HepG2 (cell line): ENCODE measurements around the gene SAMM50. TPM values are rescaled to one million over a fixed set of nuclear protein-coding genes. Genes with fewer than 3 reads are reported as not detected.

ENCODE experiments used
- ATAC-seq: fragments of 200-7000 bp; cut with Tn5 transposase; 3 replicates; pipeline ENCODE4 v1.9.1; 2020; ENCODE audit warnings: mild to moderate bottlenecking, moderate library complexity
- BruUV-seq: library from RNA; stranded (reverse); fragments of 400-500 nt; replicated peaks from 2 replicates; lab custom pipeline; 2021; lab: Mats Ljungman, UMichigan
- CTCF ChIA-PET: fragments of 300-600 bp; formaldehyde crosslinking; extraction: SDS; loops from one replicate; lab custom pipeline; 2021; ENCODE audit warnings: low total read pairs, inconsistent platforms, low intra/inter-chr PET ratio; lab: Yijun Ruan, JAX
- POLR2A ChIA-PET: fragments of 350-600 bp; sonication (Branson Sonifier 250); formaldehyde crosslinking; loops from one replicate; lab custom pipeline; 2020; ENCODE audit warnings: antibody characterized with exemption, inconsistent platforms; lab: Yijun Ruan, JAX
- DNase-seq: peaks from one replicate; pipeline ENCODE4 v3.0.0-alpha.2; 2015; ENCODE audit warnings: low spot score
- FAIRE-seq: peaks from 3 replicates; lab custom pipeline; 2011; peaks lifted over from hg19 to GRCh38; lab: Jason Lieb, UNC
- H2AFZ ChIP-seq: one replicate; pipeline ENCODE4 v1.6.1; 2011; ENCODE audit warnings: low read length, inconsistent platforms
- H3K27ac ChIP-seq: fragments of 300-600 bp; 3 replicates; pipeline ENCODE4 v1.8.0; 2011; ENCODE audit warnings: mixed run types, mild to moderate bottlenecking, mixed read lengths, low read length, inconsistent platforms; ENCODE audit not compliant: insufficient read depth; ENCODE audit errors: extremely low read length
- H3K27me3 ChIP-seq, 2 experiments: fragments of 200-600 bp in 1 of 2; 2 replicates in 1 of 2; 3 replicates in 1 of 2; pipeline versions ENCODE4 v1.6.0 to v1.8.0; 2011; ENCODE audit warnings: low read length in 2 of 2, mild to moderate bottlenecking in 2 of 2, moderate library complexity in 2 of 2, inconsistent platforms in 1 of 2; ENCODE audit not compliant: insufficient read depth in 2 of 2, control insufficient read depth in 1 of 2
- H3K36me3 ChIP-seq, 2 experiments: fragments of 200-600 bp in 1 of 2; replicated peaks in 1 of 2; 2 replicates in 1 of 2; 3 replicates in 1 of 2; pipeline versions ENCODE4 v1.5.1 to v1.8.0; 2011; ENCODE audit warnings: low read length in 2 of 2, inconsistent platforms in 1 of 2; ENCODE audit not compliant: insufficient read depth in 2 of 2, control insufficient read depth in 1 of 2
- H3K4me1 ChIP-seq: 2 replicates; pipeline ENCODE4 v1.5.1; 2012; ENCODE audit warnings: low read length, inconsistent platforms; ENCODE audit not compliant: insufficient read depth
- H3K4me2 ChIP-seq: 2 replicates; pipeline ENCODE4 v1.6.0; 2011; ENCODE audit warnings: low read depth, low read length, inconsistent platforms
- H3K4me3 ChIP-seq, 3 experiments: fragments of 200-600 bp in 1 of 3; sonication (generic), shearing (Covaris generic) in 1 of 3; replicated peaks in 1 of 3; 2 replicates each; pipeline ENCODE4 v1.5.1; 2011 to 2016; ENCODE audit warnings: low read length in 3 of 3, inconsistent platforms in 2 of 3, low read depth in 2 of 3, mild to moderate bottlenecking in 2 of 3, control low read depth in 1 of 3, mixed read lengths in 1 of 3; ENCODE audit not compliant: insufficient read depth in 1 of 3
- H3K79me2 ChIP-seq: one replicate; pipeline ENCODE4 v1.6.1; 2011; ENCODE audit warnings: low read length, inconsistent platforms; ENCODE audit not compliant: insufficient read depth
- H3K9ac ChIP-seq: 2 replicates; pipeline ENCODE4 v1.6.0; 2011; ENCODE audit warnings: mild to moderate bottlenecking, low read depth, low read length, inconsistent platforms; ENCODE audit not compliant: insufficient read depth
- H3K9me3 ChIP-seq: 2 replicates; pipeline ENCODE4 v1.5.1; 2012; ENCODE audit warnings: mild to moderate bottlenecking, low read length
- H4K20me1 ChIP-seq: 2 replicates; pipeline ENCODE4 v1.6.0; 2011; ENCODE audit warnings: inconsistent platforms, mild to moderate bottlenecking, low read length, moderate library complexity; ENCODE audit not compliant: insufficient read depth
- NR2C2 ChIP-seq: sonication (generic); formaldehyde crosslinking; IDR thresholded peaks from 2 replicates; pipeline ENCODE4 v1.4.0; 2020; ENCODE audit warnings: missing genetic modification reagents, mild to moderate bottlenecking, moderate library complexity, borderline replicate concordance
- SAFB2 ChIP-seq: sonication (generic); formaldehyde crosslinking; IDR thresholded peaks from 2 replicates; pipeline ENCODE4 v1.5.1; 2020; ENCODE audit warnings: missing genetic modification reagents, low read depth, mild to moderate bottlenecking, borderline replicate concordance
- ZNF350 ChIP-seq: sonication (generic); formaldehyde crosslinking; IDR thresholded peaks from 2 replicates; pipeline ENCODE4 v1.4.0; 2020; ENCODE audit warnings: mild to moderate bottlenecking, low read depth, missing genetic modification reagents, borderline replicate concordance
- WGBS: methylation state at CpG from one replicate; pipeline ENCODE4 v1.1.6; 2017; ENCODE audit warnings: low lambda C conversion rate; 5-methylcytosine and 5-hydroxymethylcytosine counted together
- in situ Hi-C: cut with HindIII; loops from 2 replicates; pipeline ENCODE4 v1.10.0; 2017; ENCODE audit warnings: low pct_unique_long_range_greater_than_20kb; ENCODE audit not compliant: extremely low pct_ligation_motif_present
- intact Hi-C: fragments of 100-400 bp; cut with micrococcal nuclease; formaldehyde crosslinking; loops from one replicate; pipeline ENCODE4 v1.10.0; 2022; ENCODE audit not compliant: unreplicated experiment
- polyA plus RNA-seq, 8 experiments: library from polyadenylated mRNA; depleted of rRNA in 3 of 8; stranded (reverse) in 7 of 8; unstranded in 1 of 8; fragments of >200 nt; fragmentation: Illumina TruSeq in 4 of 8; extraction: Trizol in 4 of 8; gene quantifications; 2 replicates each; pipeline versions ENCODE4 v1.2.1 to v1.2.3, GENCODE V29; 2011 to 2016; ENCODE audit warnings: low read depth in 4 of 8, missing spikeins in 1 of 8, mixed read lengths in 1 of 8; ENCODE audit not compliant: insufficient read depth in 1 of 8
- total RNA-seq, 5 experiments: library from RNA; depleted of rRNA; stranded (reverse); fragments of >200 nt; fragmentation: Illumina TruSeq; extraction: Trizol; gene quantifications; 2 replicates each; pipeline ENCODE4 v1.2.3, GENCODE V29; 2016; ENCODE audit warnings: low read depth in 1 of 5
- TF ChIP-seq, protein P1 (sequence below): sonication (generic); formaldehyde crosslinking; IDR thresholded peaks from 2 replicates; pipeline ENCODE4 v1.5.1; 2020; ENCODE audit warnings: missing genetic modification reagents, mild to moderate bottlenecking, borderline replicate concordance

The SAMM50 gene
- total and polyA plus RNA-seq, 2 of the 13 experiments (the other 11 are each of a cell fraction or from before 2014, with no cell fraction given), result 34.7 to 63.4 TPM

DNA sequence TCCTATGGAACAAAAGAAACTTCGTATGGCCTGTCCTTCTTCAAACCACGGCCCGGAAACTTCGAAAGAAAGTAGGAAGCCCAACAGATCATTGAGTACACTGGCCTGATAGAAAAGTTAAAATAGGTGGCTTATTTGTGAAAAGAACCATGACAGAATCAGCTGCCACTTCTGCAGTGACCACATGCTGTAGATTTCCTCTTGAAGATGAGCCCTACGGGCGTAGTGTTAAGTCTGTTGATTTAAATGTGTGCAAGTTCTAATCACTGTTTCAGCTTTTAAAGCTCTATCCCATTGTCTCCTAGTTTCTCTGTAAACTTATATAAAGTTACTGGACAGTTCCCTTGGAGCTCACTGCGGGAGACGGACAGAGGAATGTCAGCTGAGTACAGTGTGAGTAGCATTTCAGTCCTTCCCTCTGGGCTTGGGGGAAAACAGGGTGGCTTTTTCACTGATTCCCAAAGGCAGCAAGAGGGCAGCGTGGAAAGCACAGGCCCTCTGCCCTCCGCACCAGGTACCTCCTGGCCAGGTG lies 17.8 kb downstream of the SAMM50 start (continued):
- TF ChIP-seq NR2C2 (CRISPR knock-in tag), result no peak
- no peak for TF ChIP-seq ZNF350 (CRISPR knock-in tag)

DNA sequence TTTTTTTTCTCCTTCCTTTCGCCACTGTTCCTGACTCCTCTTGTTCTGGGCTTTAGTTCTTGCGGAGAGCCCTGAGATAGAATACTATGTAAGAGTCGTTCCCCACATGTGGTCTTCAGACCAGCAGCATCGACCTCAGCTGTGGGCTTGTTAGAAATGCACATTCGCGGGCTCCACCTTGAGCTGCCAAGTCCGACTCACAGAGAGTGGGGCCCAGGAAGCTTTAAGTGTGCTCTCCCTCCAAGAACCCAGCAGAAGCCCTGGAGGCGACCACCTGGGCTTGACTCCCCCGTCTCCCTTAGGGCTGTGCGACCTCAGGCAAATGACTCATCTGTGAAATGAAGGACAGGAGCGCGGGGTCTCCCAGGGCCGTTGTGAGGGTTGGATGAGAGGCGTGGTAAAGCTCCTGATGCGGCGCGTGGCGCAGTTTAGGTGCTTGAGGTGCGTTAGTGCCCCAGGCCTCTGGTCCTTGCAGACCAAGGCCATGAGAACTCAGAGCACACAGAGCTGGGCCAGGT lies 18.8 kb downstream of the SAMM50 start:
- TF ChIP-seq, protein P1, sequence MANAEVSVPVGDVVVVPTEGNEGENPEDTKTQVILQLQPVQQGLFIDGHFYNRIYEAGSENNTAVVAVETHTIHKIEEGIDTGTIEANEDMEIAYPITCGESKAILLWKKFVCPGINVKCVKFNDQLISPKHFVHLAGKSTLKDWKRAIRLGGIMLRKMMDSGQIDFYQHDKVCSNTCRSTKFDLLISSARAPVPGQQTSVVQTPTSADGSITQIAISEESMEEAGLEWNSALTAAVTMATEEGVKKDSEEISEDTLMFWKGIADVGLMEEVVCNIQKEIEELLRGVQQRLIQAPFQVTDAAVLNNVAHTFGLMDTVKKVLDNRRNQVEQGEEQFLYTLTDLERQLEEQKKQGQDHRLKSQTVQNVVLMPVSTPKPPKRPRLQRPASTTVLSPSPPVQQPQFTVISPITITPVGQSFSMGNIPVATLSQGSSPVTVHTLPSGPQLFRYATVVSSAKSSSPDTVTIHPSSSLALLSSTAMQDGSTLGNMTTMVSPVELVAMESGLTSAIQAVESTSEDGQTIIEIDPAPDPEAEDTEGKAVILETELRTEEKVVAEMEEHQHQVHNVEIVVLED, result no peak
- TF ChIP-seq SAFB2 (CRISPR knock-in tag), result no peak
- 91% methylated on average over 14 of the region's 19 CpGs for WGBS

More for the DNA sequence above, 18.8 kb downstream of the SAMM50 start:
- intact Hi-C loops (no loop called here), in situ Hi-C loops (no loop called here)
- FAIRE-seq (no peak), DNase-seq (no peak), ATAC-seq (no peak)
- ChIA-PET CTCF (no interaction called here), POLR2A (no interaction called here)
- no peak overlapping the region for H3K27ac ChIP-seq
- H3K9me3 ChIP-seq, result no peaks in the 10 kb centered on the region
- no peak overlapping the region for H2AFZ ChIP-seq
- H3K4me3 ChIP-seq, result no peak overlapping the region
- H3K4me1 ChIP-seq, result no peaks in the 10 kb centered on the region
- H4K20me1 ChIP-seq, result no peaks in the 10 kb centered on the region
- no peaks in the 10 kb centered on the region for H3K27me3 ChIP-seq
- peaks cover 26 to 81% of the 10 kb centered on the region in 2 experiments for H3K36me3 ChIP-seq
- no peak overlapping the region for H3K9ac ChIP-seq
- no peaks in the 10 kb centered on the region for H3K79me2 ChIP-seq
- no peak overlapping the region for H3K4me2 ChIP-seq
- BruUV-seq, result no TSS peak
